Mucosa of descending colon (tissue), 3 donors: ENCODE results near the gene MED25. TPM values are rescaled to one million over a fixed set of nuclear protein-coding genes. Genes with fewer than 3 reads are reported as not detected.

Experiments
- ATAC-seq: fragments of 200-7000 bp; cut with Tn5 transposase; one replicate; pipeline ENCODE4 v1.9.1; 2020; ENCODE audit warnings: mild to moderate bottlenecking, moderate library complexity
- DNase-seq, 3 donors: peaks; one replicate each; pipeline ENCODE4 v3.0.0-alpha.2; 2020
- H3K36me3 ChIP-seq: fragments of 200-600 bp; one replicate; pipeline ENCODE4 v1.8.0; 2021; ENCODE audit warnings: low read depth, mild to moderate bottlenecking
- H3K4me1 ChIP-seq: fragments of 200-600 bp; one replicate; pipeline ENCODE4 v1.8.0; 2021; ENCODE audit warnings: low read depth, mild to moderate bottlenecking
- H3K4me3 ChIP-seq: fragments of 200-600 bp; one replicate; pipeline ENCODE4 v1.8.0; 2021; ENCODE audit warnings: mild to moderate bottlenecking
- H3K9me3 ChIP-seq: fragments of 200-600 bp; one replicate; pipeline ENCODE4 v1.8.0; 2021; ENCODE audit warnings: mild to moderate bottlenecking
- CTCF ChIP-seq: fragments of 200-600 bp; IDR thresholded peaks from one replicate; pipeline ENCODE4 v1.8.0; 2022; ENCODE audit warnings: antibody characterized with exemption, mild to moderate bottlenecking
- intact Hi-C, 2 donors: fragments of 100-400 bp; cut with DNase I in 1 of 2; cut with micrococcal nuclease in 1 of 2; formaldehyde crosslinking; loops; one replicate each; pipeline versions ENCODE4 v1.11.0 to v1.11.1; 2022; cut with DNase I, micrococcal nuclease
- total RNA-seq, 3 donors: library from RNA; stranded (reverse); fragmentation: NEBNext Ultra II Directional in 2 of 3; extraction: Animal tissue kit (Norgen Biotek cat#: 25700) in 2 of 3; gene quantifications; one replicate each; pipeline versions ENCODE4 v1.2.1 to v1.2.4, GENCODE V29; 2021 to 2023
- donor health status: DM: no; HTN: no; CAD: no; lungs with moderate emphysema.
- donor health status: DM: no; HTN: no; CAD: no.
- donor health status: DM: no; HTN: yes; CAD: no.

Gene MED25
- total RNA-seq, 3 donors from 2014 or later, result 54.7 to 57.4 (median 55.2) TPM

- H3K36me3 ChIP-seq, result peaks cover 11% of the 10 kb centered on the region
- ATAC-seq (no peak), DNase-seq (no peak)
- H3K9me3 ChIP-seq, result no peaks in the 10 kb centered on the region
- no peak for TF ChIP-seq CTCF
- intact Hi-C loops, result no loop called here
- H3K4me1 ChIP-seq, result no peaks in the 10 kb centered on the region
- H3K4me3 ChIP-seq, result no peak overlapping the region
These were observed 26.2 kb upstream of the MED25 start for GRCh38 chr19:49791776-49792445.

GRCh38 chr19:49792829-49793560 lies 25.1 kb upstream of the MED25 start:
- H3K36me3 ChIP-seq, result peaks cover 11% of the 10 kb centered on the region
- intact Hi-C loops, result no loop called here
- no peaks in the 10 kb centered on the region for H3K9me3 ChIP-seq
- H3K4me3 ChIP-seq, result no peak overlapping the region
- H3K4me1 ChIP-seq, result no peaks in the 10 kb centered on the region
- ATAC-seq (no peak), DNase-seq (no peak)
- TF ChIP-seq CTCF, result no peak

GRCh38 chr19:49793561-49793840 lies 24.6 kb upstream of the MED25 start:
- Histone ChIP-seq H3K9me3 (no peaks in the 10 kb centered on the region), H3K4me1 (no peaks in the 10 kb centered on the region), H3K4me3 (no peak overlapping the region), H3K36me3 (peaks cover 11% of the 10 kb centered on the region)
- ATAC-seq (no peak), DNase-seq (no peak)
- intact Hi-C loops, result no loop called here
- no peak for TF ChIP-seq CTCF

- H3K4me3 ChIP-seq, result no peak overlapping the region
- ATAC-seq (no peak), DNase-seq (no peak)
- peaks cover 11% of the 10 kb centered on the region for H3K36me3 ChIP-seq
- intact Hi-C loops, result no loop called here
- TF ChIP-seq CTCF, result no peak
- H3K9me3 ChIP-seq, result no peaks in the 10 kb centered on the region
- H3K4me1 ChIP-seq, result no peaks in the 10 kb centered on the region
These were observed 22.5 kb upstream of the MED25 start for GRCh38 chr19:49795615-49796014.

- intact Hi-C loops, result no loop called here
These were observed 19.5 kb upstream of the MED25 start for GRCh38 chr19:49798574-49798973.

More at GRCh38 chr19:49798574-49798973, 19.5 kb upstream of the MED25 start:
- Histone ChIP-seq H3K4me1 (no peaks in the 10 kb centered on the region), H3K9me3 (no peaks in the 10 kb centered on the region), H3K4me3 (no peak overlapping the region), H3K36me3 (peaks cover 6% of the 10 kb centered on the region)
- ATAC-seq (no peak), DNase-seq (no peak)
- no peak for TF ChIP-seq CTCF
